HL-60 (cell line): ENCODE results near the gene ELP2.

ENCODE experiments used
- DNase-seq, 2 experiments: peaks; one replicate each; pipeline ENCODE4 v3.0.0-alpha.2; 2010 to 2020; ENCODE audit warnings: low read depth in 1 of 2, low spot score in 1 of 2
- H3K27ac ChIP-seq: fragments of 250-450 bp; sonication (Bioruptor Pico); replicated peaks from 2 replicates; pipeline ENCODE4 v1.5.1; 2020; ENCODE audit warnings: mild to moderate bottlenecking, moderate library complexity
- H3K27me3 ChIP-seq: fragments of 250-450 bp; sonication (Bioruptor Pico); 2 replicates; pipeline ENCODE4 v1.5.1; 2021; ENCODE audit warnings: mild to moderate bottlenecking, moderate library complexity; ENCODE audit not compliant: insufficient read depth, poor library complexity, severe bottlenecking
- H3K4me3 ChIP-seq: replicated peaks from 2 replicates; pipeline ENCODE4 v1.5.1; 2011; ENCODE audit warnings: mild to moderate bottlenecking, control low read depth, low read length; ENCODE audit not compliant: insufficient read depth
- GABPA ChIP-seq: IDR thresholded peaks from 2 replicates; pipeline ENCODE4 v1.6.1; 2012; ENCODE audit warnings: low read depth
- POLR2AphosphoS5 ChIP-seq: IDR thresholded peaks from 2 replicates; pipeline ENCODE4 v1.6.1; 2012; ENCODE audit warnings: low read depth
- REST ChIP-seq: IDR thresholded peaks from 2 replicates; pipeline ENCODE4 v1.6.1; 2012; ENCODE audit warnings: low read depth; ENCODE audit not compliant: insufficient replicate concordance
- SPI1 ChIP-seq: IDR thresholded peaks from 2 replicates; pipeline ENCODE4 v1.6.1; 2012; ENCODE audit warnings: low read depth, mild to moderate bottlenecking, borderline replicate concordance
- TF ChIP-seq, protein P1 (sequence below): IDR thresholded peaks from one replicate; pipeline ENCODE4 v1.5.1; 2011; ENCODE audit warnings: low read length, control low read depth, inconsistent platforms; ENCODE audit not compliant: insufficient read depth

ELP2 gene

GRCh38 chr18:36189486-36189885, 59.8 kb downstream of the ELP2 start:
- no peak overlapping the region for H3K27ac ChIP-seq
- H3K4me3 ChIP-seq, result no peak overlapping the region
- DNase-seq, result no peak
- no peak for TF ChIP-seq REST
- no peak for TF ChIP-seq SPI1
- TF ChIP-seq, protein P1, sequence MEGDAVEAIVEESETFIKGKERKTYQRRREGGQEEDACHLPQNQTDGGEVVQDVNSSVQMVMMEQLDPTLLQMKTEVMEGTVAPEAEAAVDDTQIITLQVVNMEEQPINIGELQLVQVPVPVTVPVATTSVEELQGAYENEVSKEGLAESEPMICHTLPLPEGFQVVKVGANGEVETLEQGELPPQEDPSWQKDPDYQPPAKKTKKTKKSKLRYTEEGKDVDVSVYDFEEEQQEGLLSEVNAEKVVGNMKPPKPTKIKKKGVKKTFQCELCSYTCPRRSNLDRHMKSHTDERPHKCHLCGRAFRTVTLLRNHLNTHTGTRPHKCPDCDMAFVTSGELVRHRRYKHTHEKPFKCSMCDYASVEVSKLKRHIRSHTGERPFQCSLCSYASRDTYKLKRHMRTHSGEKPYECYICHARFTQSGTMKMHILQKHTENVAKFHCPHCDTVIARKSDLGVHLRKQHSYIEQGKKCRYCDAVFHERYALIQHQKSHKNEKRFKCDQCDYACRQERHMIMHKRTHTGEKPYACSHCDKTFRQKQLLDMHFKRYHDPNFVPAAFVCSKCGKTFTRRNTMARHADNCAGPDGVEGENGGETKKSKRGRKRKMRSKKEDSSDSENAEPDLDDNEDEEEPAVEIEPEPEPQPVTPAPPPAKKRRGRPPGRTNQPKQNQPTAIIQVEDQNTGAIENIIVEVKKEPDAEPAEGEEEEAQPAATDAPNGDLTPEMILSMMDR, result no peak
- no peak for TF ChIP-seq POLR2AphosphoS5
- TF ChIP-seq GABPA, result no peak
- H3K27me3 ChIP-seq, result peaks cover 34% of the 10 kb centered on the region

- DNase-seq, result no peak
- Histone ChIP-seq H3K27me3 (peaks cover 39% of the 10 kb centered on the region), H3K4me3 (no peak overlapping the region), H3K27ac (no peak overlapping the region)
- TF ChIP-seq POLR2AphosphoS5 (no peak), REST (no peak), SPI1 (no peak), GABPA (no peak)
- TF ChIP-seq, protein P1, result no peak
These were observed 61.6 kb downstream of the ELP2 start for GRCh38 chr18:36191286-36191685.

- no peak for TF ChIP-seq REST
- TF ChIP-seq GABPA, result no peak
- TF ChIP-seq, protein P1, result no peak
- no peak for TF ChIP-seq POLR2AphosphoS5
- no peak for TF ChIP-seq SPI1
- Histone ChIP-seq H3K27me3 (peaks cover 36% of the 10 kb centered on the region), H3K27ac (no peak overlapping the region), H3K4me3 (no peak overlapping the region)
- no peak for DNase-seq
These were observed 62.0 kb downstream of the ELP2 start for GRCh38 chr18:36191711-36192110.
